Sigmoid colon (tissue), 7 donors: Measurements from ENCODE around the gene BMP8B. TPM values are rescaled to one million over a fixed set of nuclear protein-coding genes. Genes with fewer than 3 reads are reported as not detected.
"Not testable (repeated sequence)": the region's sequence is repeated elsewhere in the genome, so short reads cannot be mapped to it uniquely, and the experiment has no call there.

Experiments
- DNase-seq: peaks from one replicate; pipeline ENCODE4 v3.0.0-alpha.2; 2019
- H3K27ac ChIP-seq, 4 donors: fragments of 200-600 bp; sonication (generic); one replicate each; pipeline ENCODE4 v1.5.1; 2016 to 2019; ENCODE audit warnings: mild to moderate bottlenecking in 1 of 4
- H3K27me3 ChIP-seq, 3 donors: fragments of 200-600 bp; sonication (generic); one replicate each; pipeline ENCODE4 v1.5.1; 2019; ENCODE audit warnings: mild to moderate bottlenecking in 1 of 3
- H3K36me3 ChIP-seq, 4 donors: fragments of 200-600 bp; sonication (generic); one replicate each; pipeline ENCODE4 v1.5.1; 2016 to 2019
- H3K4me1 ChIP-seq, 4 donors: fragments of 200-600 bp; sonication (generic); one replicate each; pipeline ENCODE4 v1.5.1; 2017 to 2019
- H3K4me3 ChIP-seq, 4 donors: fragments of 200-600 bp; sonication (generic); one replicate each; pipeline ENCODE4 v1.5.1; 2017 to 2019; ENCODE audit warnings: mild to moderate bottlenecking in 2 of 4, moderate library complexity in 1 of 4
- H3K9me3 ChIP-seq, 4 donors: fragments of 200-600 bp in 3 of 4; sonication (generic) in 3 of 4; one replicate each; pipeline versions ENCODE4 v1.5.1 to v1.6.1; 2013 to 2019
- EP300 ChIP-seq, 4 donors: sonication (generic); formaldehyde crosslinking; IDR thresholded peaks; one replicate each; pipeline ENCODE4 v1.6.1; 2017; ENCODE audit warnings: antibody characterized with exemption in 4 of 4
- POLR2A ChIP-seq, 2 donors: fragments of 450-650 bp; IDR thresholded peaks; one replicate each; pipeline ENCODE4 v1.6.1; 2016; ENCODE audit warnings: antibody characterized with exemption in 2 of 2, mild to moderate bottlenecking in 2 of 2, moderate library complexity in 2 of 2
- POLR2AphosphoS5 ChIP-seq, 4 donors: sonication (generic); formaldehyde crosslinking; IDR thresholded peaks; one replicate each; pipeline ENCODE4 v1.6.1; 2017; ENCODE audit warnings: antibody characterized with exemption in 4 of 4
- WGBS, 2 donors: extraction: QIAGEN DNeasy Blood & Tissue Kit; methylation state at CpG; one replicate each; pipeline ENCODE4 v1.1.7; 2013; 5-methylcytosine and 5-hydroxymethylcytosine counted together
- intact Hi-C: fragments of 100-400 bp; cut with DNase I; formaldehyde crosslinking; loops from one replicate; pipeline ENCODE4 v1.15.1; 2023
- polyA plus RNA-seq, 3 donors: library from polyadenylated mRNA; stranded (reverse); fragments of 200-250 nt; gene quantifications; one replicate each; pipeline ENCODE4 v1.2.3, GENCODE V29; 2013
- total RNA-seq, 4 donors: library from RNA; depleted of rRNA; stranded (reverse); fragments of >200 nt; gene quantifications; one replicate each; pipeline ENCODE4 v1.1.0, GENCODE V29; 2016
- TF ChIP-seq, protein P1 (sequence below), 4 experiments: fragments of 450-650 bp in 3 of 4; fragments of 200-600 bp in 1 of 4; IDR thresholded peaks; one replicate each; pipeline ENCODE4 v1.5.1; 2016 to 2019; ENCODE audit warnings: antibody characterized with exemption in 4 of 4, mild to moderate bottlenecking in 3 of 4, moderate library complexity in 2 of 4
- donor health status: healthy with polysubstance abuse.
- donor health status: Bipolar disorder and iron deficiency.
- donor health status: healthy.

BMP8B gene
- total and polyA plus RNA-seq, 7 donors = 0.16 to 4.6 (median 2.1) TPM

DNA sequence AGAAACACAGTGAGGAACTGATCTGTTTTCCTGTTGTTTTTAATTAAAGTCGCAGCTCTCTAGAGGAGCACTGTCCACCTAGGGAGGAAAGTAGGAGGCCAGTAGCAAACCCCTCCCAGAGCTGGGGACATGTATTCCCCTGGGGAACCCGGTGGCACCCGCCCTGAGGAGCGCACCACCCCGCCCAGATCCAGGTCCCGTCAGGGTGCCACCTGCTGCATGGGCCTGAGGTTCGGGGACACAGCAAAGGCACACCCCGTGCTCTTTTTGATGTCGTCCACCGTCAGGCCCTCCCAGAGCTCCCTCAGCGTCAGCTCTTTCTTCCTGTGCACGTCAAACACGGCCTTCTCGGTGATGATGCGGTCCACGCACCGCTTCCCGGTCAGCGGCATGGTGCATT lies 19.2 kb downstream of the BMP8B start:
- H3K27me3 ChIP-seq, H3K4me1 ChIP-seq, DNase-seq, H3K9me3 ChIP-seq, intact Hi-C loops, H3K36me3 ChIP-seq, H3K4me3 ChIP-seq, H3K27ac ChIP-seq: not testable (repeated sequence)
- WGBS, 2 donors = 87% methylated on average over 18 of the region's 19 CpGs

DNA sequence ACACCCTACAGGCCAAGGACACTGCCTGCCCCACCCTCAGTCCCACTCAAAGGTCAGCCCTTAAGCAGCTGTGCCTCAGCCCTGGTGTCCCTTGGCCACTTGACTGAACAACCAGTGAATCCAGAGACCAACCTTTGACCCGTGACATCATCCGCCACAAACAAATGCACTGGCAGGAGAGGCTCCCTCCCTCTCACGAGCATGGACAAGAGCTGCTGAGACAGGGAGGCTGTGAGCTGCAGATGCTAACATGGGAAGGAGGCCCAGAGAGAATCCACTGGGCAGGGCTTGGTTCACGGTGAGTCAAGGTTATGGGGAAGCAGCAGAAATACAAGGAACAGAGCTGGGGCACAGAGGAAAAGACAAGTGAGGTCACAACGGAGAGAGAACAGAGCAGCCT lies 22.2 kb downstream of the BMP8B start:
- intact Hi-C loops, H3K27me3 ChIP-seq, H3K36me3 ChIP-seq, DNase-seq, H3K9me3 ChIP-seq, H3K4me1 ChIP-seq, H3K27ac ChIP-seq, H3K4me3 ChIP-seq: not testable (repeated sequence)
- 11 to 59% methylated on average over 2 of the region's 5 CpGs for WGBS, 2 donors

DNA sequence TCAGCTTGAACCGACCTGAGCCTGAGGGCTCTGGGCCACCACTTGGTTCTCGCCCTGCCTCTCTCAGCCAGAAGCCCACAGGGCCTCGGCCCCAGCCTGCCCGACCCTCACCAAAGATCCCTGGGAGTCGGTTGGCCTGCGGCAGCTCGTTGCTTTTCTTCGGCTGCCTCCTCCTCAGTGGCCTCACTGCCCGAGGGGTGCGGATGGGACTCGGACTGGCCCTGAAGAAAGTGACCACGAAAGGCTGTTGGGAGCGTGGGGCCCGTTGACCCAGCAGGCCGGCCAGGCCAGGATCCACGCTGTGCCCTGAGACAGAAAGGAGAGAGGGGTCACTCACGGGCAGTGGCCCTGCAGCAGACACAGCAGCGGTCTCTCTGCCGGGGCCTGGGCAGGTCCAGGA lies 24.2 kb downstream of the BMP8B start:
- intact Hi-C loops, H3K4me3 ChIP-seq, H3K27me3 ChIP-seq, DNase-seq, H3K4me1 ChIP-seq, H3K27ac ChIP-seq, H3K9me3 ChIP-seq: not testable (repeated sequence)
- WGBS, 2 donors = 92 to 93% methylated on average over 14 to 16 of the region's 19 CpGs
- H3K36me3 ChIP-seq = peaks cover 0 to 16% (median 0%) of the 10 kb centered on the region in 4 donors

DNA sequence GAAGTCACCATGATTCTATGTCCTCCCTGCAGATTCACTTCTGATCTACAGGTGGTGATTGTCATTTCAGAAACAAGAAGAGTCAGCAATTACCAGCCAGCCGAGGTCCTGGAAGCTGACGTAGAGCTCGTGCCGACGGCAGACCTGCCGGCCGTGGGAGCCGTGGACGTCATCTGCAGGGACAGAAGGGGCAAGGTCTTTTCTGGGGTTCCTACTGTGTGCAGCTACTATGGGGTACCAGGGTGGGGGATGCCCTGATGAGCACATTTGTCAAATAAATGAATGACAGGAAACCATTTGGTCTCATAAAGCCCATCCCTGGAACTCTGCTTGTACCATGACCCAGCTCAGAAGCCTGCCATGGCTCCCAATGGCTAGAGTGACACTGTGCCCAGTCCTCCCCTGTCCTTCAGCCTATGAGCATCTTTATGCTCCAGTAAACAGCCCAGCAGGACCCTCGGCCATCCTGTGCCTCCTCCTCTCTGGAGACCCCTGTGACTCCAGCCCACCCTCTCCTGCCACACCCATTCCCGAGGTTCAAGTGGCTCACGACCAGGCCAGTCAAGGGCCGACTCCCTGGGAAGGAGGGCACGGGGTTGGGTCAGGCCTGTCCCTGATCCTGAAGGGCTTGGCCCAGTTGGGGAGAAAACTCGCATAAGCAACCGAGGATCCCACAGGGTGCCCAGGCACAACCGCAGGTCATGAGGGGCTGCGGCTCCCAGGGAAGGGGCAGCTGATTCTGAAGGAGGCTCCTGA lies 24.9 kb downstream of the BMP8B start:
- H3K4me1 ChIP-seq, H3K9me3 ChIP-seq, intact Hi-C loops, DNase-seq, H3K27ac ChIP-seq, H3K4me3 ChIP-seq, H3K27me3 ChIP-seq: not testable (repeated sequence)
- H3K36me3 ChIP-seq = peaks cover 0 to 22% (median 2%) of the 10 kb centered on the region in 4 donors
- WGBS, 2 donors = 83 to 84% methylated on average over 15 of the region's 18 CpGs

DNA sequence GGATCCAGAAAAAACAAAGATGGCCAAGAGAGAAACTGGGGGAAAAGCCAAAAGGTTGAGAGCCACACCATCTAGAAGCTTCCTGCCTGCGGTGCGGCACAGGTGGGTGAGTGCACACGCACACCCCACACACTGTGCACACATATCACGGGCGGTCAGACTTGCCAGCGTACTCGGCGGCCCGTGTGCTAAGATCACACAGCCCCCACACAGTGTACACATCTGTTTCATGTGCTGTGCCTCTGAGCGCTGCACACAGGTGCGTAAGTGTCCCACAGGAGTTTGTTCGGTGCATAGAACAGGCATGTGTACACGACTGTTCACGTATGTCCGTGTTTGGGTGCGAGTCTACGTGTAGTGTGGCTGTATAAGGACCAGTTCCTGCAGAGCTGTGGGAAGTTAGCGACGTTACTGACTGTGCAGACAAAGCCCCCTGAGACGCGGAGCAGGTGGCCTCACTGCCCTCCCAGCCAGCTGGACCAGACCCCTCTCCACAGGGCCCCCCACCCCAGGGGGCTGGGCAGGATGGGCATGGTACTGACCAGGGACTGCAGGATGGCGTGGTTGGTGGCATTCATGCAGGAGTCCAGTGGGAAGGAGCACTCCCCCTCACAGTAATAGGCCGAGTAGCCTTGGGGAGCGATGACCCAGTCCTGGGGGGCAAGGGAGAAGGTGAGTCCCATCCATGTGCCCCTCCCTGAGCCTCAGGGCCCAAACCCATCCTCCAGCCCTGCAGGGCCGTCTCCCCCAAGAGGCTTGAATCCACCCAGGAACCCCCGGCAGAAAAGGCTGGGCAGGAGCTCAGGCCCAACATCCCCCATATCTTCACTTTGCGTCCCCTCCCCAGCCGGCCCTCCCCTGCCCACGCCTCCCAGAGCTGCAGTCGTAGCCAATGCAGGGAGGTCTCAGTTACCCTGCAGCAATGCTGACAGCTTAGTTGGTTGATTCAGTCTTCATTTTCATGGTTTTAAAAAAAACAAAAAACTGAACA lies 25.8 kb downstream of the BMP8B start:
- TF ChIP-seq, protein P1, sequence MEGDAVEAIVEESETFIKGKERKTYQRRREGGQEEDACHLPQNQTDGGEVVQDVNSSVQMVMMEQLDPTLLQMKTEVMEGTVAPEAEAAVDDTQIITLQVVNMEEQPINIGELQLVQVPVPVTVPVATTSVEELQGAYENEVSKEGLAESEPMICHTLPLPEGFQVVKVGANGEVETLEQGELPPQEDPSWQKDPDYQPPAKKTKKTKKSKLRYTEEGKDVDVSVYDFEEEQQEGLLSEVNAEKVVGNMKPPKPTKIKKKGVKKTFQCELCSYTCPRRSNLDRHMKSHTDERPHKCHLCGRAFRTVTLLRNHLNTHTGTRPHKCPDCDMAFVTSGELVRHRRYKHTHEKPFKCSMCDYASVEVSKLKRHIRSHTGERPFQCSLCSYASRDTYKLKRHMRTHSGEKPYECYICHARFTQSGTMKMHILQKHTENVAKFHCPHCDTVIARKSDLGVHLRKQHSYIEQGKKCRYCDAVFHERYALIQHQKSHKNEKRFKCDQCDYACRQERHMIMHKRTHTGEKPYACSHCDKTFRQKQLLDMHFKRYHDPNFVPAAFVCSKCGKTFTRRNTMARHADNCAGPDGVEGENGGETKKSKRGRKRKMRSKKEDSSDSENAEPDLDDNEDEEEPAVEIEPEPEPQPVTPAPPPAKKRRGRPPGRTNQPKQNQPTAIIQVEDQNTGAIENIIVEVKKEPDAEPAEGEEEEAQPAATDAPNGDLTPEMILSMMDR (IDR thresholded peaks at IDR 0.05) = no peak
- TF ChIP-seq POLR2A (IDR thresholded peaks at IDR 0.05) (no peak), POLR2AphosphoS5 (IDR thresholded peaks at IDR 0.05) (no peak), EP300 (IDR thresholded peaks at IDR 0.05) (no peak)

DNA sequence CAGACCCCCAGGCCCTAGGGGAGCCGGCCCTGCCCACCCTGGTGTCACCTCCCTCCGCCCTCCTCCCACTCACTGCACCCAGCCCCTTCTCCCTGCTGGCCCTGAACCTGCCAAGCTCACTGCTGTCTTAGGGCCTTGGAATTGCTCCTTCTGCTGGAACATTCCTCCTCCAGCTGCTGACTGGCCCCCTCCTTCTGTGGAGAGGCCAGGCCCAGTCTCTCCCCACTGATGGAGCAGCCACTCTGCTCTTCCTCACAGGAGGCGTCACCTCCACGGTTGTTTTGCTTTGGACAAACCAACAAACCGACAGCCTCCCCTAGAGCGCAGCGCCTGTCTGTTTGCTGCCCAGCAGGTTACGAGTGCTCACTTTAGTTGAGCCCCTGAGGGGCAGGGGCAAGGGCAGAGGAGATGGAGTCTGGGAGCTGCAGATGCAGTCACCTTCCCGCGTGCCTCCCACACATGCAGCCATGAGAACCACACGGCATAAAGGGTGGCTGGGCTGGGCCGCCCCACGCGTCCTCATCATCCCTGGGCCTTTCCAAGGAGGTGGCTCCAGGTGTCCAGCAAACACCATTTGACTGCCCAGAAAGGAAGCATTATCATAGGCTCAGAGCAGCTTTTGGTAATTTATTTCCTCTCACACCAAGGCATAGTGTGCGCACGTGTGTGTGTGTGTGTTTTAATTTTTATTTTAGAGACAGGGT lies 27.0 kb downstream of the BMP8B start:
- Histone ChIP-seq H3K27me3 (no peaks in the 10 kb centered on the region), H3K9me3 (no peaks in the 10 kb centered on the region), H3K27ac (no peak overlapping the region), H3K4me3 (no peak overlapping the region), H3K4me1 (no peaks in the 10 kb centered on the region), H3K36me3 (peaks cover 0 to 43% (median 15%) of the 10 kb centered on the region in 4 donors)
- no peak for DNase-seq
- no peak for TF ChIP-seq EP300 (IDR thresholded peaks at IDR 0.05)
- no peak for TF ChIP-seq POLR2A (IDR thresholded peaks at IDR 0.05)
- no peak for TF ChIP-seq POLR2AphosphoS5 (IDR thresholded peaks at IDR 0.05)
- TF ChIP-seq, protein P1 (IDR thresholded peaks at IDR 0.05) = no peak
- WGBS, 2 donors = 85 to 87% methylated on average over 16 of the region's 16 CpGs
- intact Hi-C loops = no loop called here

More for the DNA sequence above, 25.8 kb downstream of the BMP8B start:
- H3K4me3 ChIP-seq = no peak overlapping the region
- H3K27ac ChIP-seq = no peak overlapping the region
- no peak for DNase-seq
- H3K9me3 ChIP-seq = no peaks in the 10 kb centered on the region
- H3K27me3 ChIP-seq = no peaks in the 10 kb centered on the region
- 91 to 96% methylated on average over 28 to 30 of the region's 30 CpGs for WGBS, 2 donors
- no peaks in the 10 kb centered on the region for H3K4me1 ChIP-seq
- intact Hi-C loops = no loop called here
- peaks cover 0 to 31% (median 12%) of the 10 kb centered on the region in 4 donors for H3K36me3 ChIP-seq
